Omental fat pad (tissue), 4 donors: ENCODE measurements around the gene DDX18. TPM values are rescaled to one million over a fixed set of nuclear protein-coding genes. Genes with fewer than 3 reads are reported as not detected.

Experiments
- ATAC-seq: fragments of 150-250 bp; one replicate; pipeline ENCODE4 v1.9.1; 2016; ENCODE audit warnings: mild to moderate bottlenecking, moderate library complexity; ENCODE audit not compliant: low FRiP score
- DNase-seq: peaks from one replicate; pipeline ENCODE4 v3.0.0-alpha.2; 2019; ENCODE audit warnings: low spot score
- CTCF ChIP-seq, 3 donors: fragments of 450-650 bp; IDR thresholded peaks; one replicate each; pipeline ENCODE4 v1.5.1; 2016 to 2017; ENCODE audit warnings: antibody characterized with exemption in 3 of 3, mild to moderate bottlenecking in 3 of 3, moderate library complexity in 2 of 3
- total RNA-seq, 4 donors: library from RNA; depleted of rRNA; stranded (reverse); fragments of >200 nt; gene quantifications; one replicate each; pipeline ENCODE4 v1.1.0, GENCODE V29; 2016

DDX18 gene
- total RNA-seq, 4 donors from 2014 or later = 38.2 to 83.3 (median 51.8) TPM

- ATAC-seq (no peak), DNase-seq (no peak)
- TF ChIP-seq CTCF (IDR thresholded peaks at IDR 0.05) = no peak
Observed at GRCh38 chr2:117858336-117858735, 43.8 kb downstream of the DDX18 start.

GRCh38 chr2:117858892-117859531, 44.5 kb downstream of the DDX18 start:
- no peak for ATAC-seq
- no peak for DNase-seq
- no peak for TF ChIP-seq CTCF (IDR thresholded peaks at IDR 0.05)

GRCh38 chr2:117859532-117859911, 45.0 kb downstream of the DDX18 start:
- ATAC-seq = no peak
- no peak for DNase-seq
- TF ChIP-seq CTCF (IDR thresholded peaks at IDR 0.05) = no peak

GRCh38 chr2:117859924-117860647, 45.6 kb downstream of the DDX18 start:
- ATAC-seq (no peak), DNase-seq (no peak)
- no peak for TF ChIP-seq CTCF (IDR thresholded peaks at IDR 0.05)

- DNase-seq (no peak), ATAC-seq (no peak)
- no peak for TF ChIP-seq CTCF (IDR thresholded peaks at IDR 0.05)
Observed at GRCh38 chr2:117862459-117862858, 48.0 kb downstream of the DDX18 start.

GRCh38 chr2:117875786-117876185, 61.3 kb downstream of the DDX18 start:
- DNase-seq (no peak), ATAC-seq (no peak)
- no peak for TF ChIP-seq CTCF (IDR thresholded peaks at IDR 0.05)

GRCh38 chr2:117879003-117879402, 64.5 kb downstream of the DDX18 start:
- no peak for ATAC-seq
- no peak for TF ChIP-seq CTCF (IDR thresholded peaks at IDR 0.05)
- DNase-seq = no peak
